GM23248 (cell line): Measurements from ENCODE around the gene PNMA8C.

Experiments used
- EZH2 ChIP-seq: fragments of 200-600 bp; sonication (generic); IDR thresholded peaks from 2 replicates; pipeline ENCODE4 v1.6.1; 2018; ENCODE audit warnings: antibody characterized with exemption, mild to moderate bottlenecking; ENCODE audit not compliant: insufficient read depth, poor library complexity, severe bottlenecking
- EZH2phosphoT487 ChIP-seq: fragments of 200-600 bp; sonication (generic); IDR thresholded peaks from 2 replicates; pipeline ENCODE4 v1.6.1; 2018; ENCODE audit warnings: antibody characterized with exemption, moderate library complexity, mild to moderate bottlenecking, low read depth; ENCODE audit not compliant: insufficient read depth

GRCh38 chr19:46406976-46407375, 21.8 kb downstream of the PNMA8C start:
- TF ChIP-seq EZH2: no peak
- TF ChIP-seq EZH2phosphoT487: no peak
